Renal cortex interstitium (tissue), 15 donors: ENCODE measurements around the gene HMMR. TPM values are rescaled to one million over a fixed set of nuclear protein-coding genes. Genes with fewer than 3 reads are reported as not detected.
A peak's percentile ranks its signal among the peaks of the same experiment; 100 is the strongest.
"Not testable (repeated sequence)": the region's sequence is repeated elsewhere in the genome, so short reads cannot be mapped to it uniquely, and the experiment has no call there.

ENCODE experiments used
- DNase-seq, 11 donors: peaks; one replicate each; pipeline ENCODE4 v3.0.0-alpha.2; 2013; ENCODE audit warnings: low read depth in 9 of 11, low spot score in 4 of 11; ENCODE audit errors: extremely low read depth in 1 of 11
- long read RNA-seq, 16 experiments: transcript quantifications; one replicate each; lab custom pipeline, GENCODE V29; 2026
- polyA plus RNA-seq, 3 donors: library from polyadenylated mRNA; unstranded; fragments of 120-200 nt; gene quantifications; one replicate each; pipeline ENCODE4 v1.2.1, GENCODE V29; 2013; ENCODE audit not compliant: insufficient read length in 3 of 3

HMMR gene
- polyA plus RNA-seq: 10 to 100 TPM; 18.3 to 25.9 (median 22.6) TPM
- long read RNA-seq, donor 1: 0 reads
- long read RNA-seq, donor 2, partial matches to known transcripts: 0 of 2 reads
- long read RNA-seq, donor 2, other reads (novel, unspliced or antisense): 0 of 2 reads
- long read RNA-seq, donor 3, partial matches to known transcripts: 0 of 3 reads
- long read RNA-seq, donor 3, other reads (novel, unspliced or antisense): 0 of 3 reads
- long read RNA-seq, donor 4, partial matches to known transcripts: 0 of 3 reads
- long read RNA-seq, donor 4, other reads (novel, unspliced or antisense): 0 of 3 reads
- long read RNA-seq, donor 5: 0 reads
- long read RNA-seq, donor 6, partial matches to known transcripts: 0 of 2 reads
- long read RNA-seq, donor 6, other reads (novel, unspliced or antisense): 0 of 2 reads
- long read RNA-seq, donor 7, partial matches to known transcripts: 0 of 2 reads
- long read RNA-seq, donor 7, other reads (novel, unspliced or antisense): 0 of 2 reads
- long read RNA-seq, donor 8: 0 reads
- long read RNA-seq, donor 9, partial matches to known transcripts: 0 of 3 reads
- long read RNA-seq, donor 9, other reads (novel, unspliced or antisense): 0 of 3 reads
- long read RNA-seq, donor 10, partial matches to known transcripts: 0 of 3 reads
- long read RNA-seq, donor 10, other reads (novel, unspliced or antisense): 0 of 3 reads
- long read RNA-seq, donor 11, partial matches to known transcripts: 0 of 1 reads
- long read RNA-seq, donor 11, other reads (novel, unspliced or antisense): 0 of 1 reads
- long read RNA-seq, donor 12, partial matches to known transcripts: 0 of 2 reads
- long read RNA-seq, donor 12, other reads (novel, unspliced or antisense): 0 of 2 reads
- long read RNA-seq, donor 13: 0 reads
- long read RNA-seq, donor 14, partial matches to known transcripts: 0 of 3 reads
- long read RNA-seq, donor 14, other reads (novel, unspliced or antisense): 0 of 3 reads
- long read RNA-seq, donor 15, partial matches to known transcripts: 0 of 1 reads
- long read RNA-seq, donor 15, other reads (novel, unspliced or antisense): 0 of 1 reads
- long read RNA-seq, donor 16, partial matches to known transcripts: 0 of 6 reads
- long read RNA-seq, donor 16, other reads (novel, unspliced or antisense): 0 of 6 reads

DNA sequence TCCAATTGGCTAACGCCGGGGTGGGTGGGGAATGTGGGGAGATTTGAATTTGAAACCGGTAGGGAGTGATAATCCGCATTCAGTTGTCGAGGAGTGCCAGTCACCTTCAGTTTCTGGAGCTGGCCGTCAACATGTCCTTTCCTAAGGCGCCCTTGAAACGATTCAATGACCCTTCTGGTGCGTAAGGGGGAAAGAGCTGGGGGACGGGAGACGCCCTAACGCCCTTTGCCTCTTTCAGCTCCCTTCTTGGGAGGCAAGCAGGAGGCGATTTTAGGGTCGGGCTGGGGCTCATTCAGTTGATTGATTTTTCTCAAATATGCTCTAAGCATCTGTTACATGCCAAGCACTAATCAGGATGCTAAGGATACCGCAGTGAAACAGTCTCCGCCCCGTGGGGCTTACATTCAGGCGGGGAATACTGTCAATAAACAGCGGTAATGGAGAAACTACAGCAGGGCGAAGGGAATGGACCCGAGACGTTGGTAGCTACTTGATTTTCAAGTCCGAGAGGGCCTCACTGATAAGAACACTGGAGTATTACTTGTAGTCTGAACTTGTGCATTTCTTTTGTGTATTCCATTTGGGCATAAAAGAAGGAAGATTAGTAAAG, at the start of gene HMMR:
Gene HMMR, plus strand, starts transcription at position 71 of the 610 bp plus-strand sequence. Its CDS starts 61 bp downstream, at position 132.
- peak in 2 of 11 donors; percentile 24 to 29 for DNase-seq

- DNase-seq: not testable (repeated sequence)
Measured at GRCh38 chr5:163415673-163416072, 44.8 kb upstream of the HMMR start.

DNA sequence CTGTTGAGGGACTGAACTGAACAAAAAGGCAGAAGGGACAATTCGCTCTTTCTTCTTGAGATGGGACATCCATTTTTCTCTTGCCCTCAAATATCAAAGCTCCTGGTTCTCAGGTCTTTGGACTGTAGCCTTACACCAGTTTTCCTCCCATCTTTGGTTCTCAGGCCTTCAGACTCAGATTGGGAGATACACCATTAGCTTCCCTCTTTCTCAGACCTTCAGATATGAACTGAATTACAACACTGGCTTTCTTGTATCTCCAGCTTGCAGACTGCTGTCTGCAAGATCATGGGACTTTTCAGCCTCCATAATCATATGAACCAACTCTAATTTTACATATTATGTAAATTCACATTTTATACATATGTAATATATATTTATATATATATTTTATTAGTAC, 35.6 kb upstream of the HMMR start:
- DNase-seq: no peak

DNA sequence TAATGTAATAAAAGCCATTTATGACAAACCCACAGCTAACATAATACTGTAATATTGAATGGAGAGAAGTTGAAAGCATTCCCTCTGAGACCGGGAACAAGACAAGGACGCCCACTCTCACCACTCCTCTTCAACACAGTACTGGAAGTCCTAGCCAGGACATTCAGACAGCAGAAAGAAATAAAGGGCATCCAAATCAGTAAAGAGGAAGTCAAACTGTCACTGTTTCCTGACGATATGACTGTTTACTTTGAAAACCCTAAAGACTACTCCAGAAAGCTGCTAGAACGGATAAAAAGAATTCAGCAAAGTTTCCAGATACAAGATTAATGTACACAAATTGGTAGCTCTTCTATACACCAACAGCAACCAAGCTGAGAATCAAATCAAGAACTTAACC, 34.3 kb upstream of the HMMR start:
- not testable (repeated sequence) for DNase-seq

DNA sequence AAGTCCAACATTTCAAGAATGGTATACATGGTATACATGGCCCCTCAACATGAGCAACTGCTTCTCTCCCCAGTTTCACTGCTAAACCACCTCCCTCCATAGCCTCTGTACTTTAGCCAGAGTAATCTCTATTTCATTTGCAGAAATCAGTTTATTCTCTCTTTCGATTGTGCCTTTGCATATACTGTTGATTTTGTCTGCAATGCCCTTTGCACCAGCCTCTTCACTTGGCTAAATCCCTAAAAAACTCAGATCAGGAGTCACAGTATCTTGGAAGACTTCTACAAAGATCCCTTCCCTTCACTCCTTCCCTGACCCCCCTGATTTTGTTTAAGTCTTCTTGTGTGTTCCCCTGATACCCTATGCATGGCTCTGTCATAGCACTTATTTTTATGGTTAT, 27.9 kb upstream of the HMMR start:
- no peak for DNase-seq

DNA sequence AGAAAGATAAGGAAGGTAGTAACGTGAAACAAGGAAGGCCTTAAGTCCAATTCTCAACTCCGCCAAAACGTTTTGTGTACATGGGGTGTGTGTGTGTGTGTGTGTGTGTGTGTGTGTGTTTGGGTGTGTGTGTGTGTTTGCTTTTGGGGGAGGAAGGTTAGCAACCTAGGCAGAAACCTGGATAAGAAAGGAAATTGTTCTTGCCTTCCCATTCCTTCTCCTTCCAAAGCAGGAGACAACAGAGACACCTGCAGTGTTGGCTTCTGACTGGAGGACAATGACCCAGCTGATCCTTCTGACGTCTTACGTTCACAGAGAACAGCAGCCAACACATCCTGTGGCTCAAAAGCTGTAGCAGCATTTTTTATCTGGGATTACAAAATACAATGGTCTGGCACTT, 27.2 kb upstream of the HMMR start:
- no peak for DNase-seq

GRCh38 chr5:163434401-163434866, 26.0 kb upstream of the HMMR start:
- DNase-seq: no peak

DNA sequence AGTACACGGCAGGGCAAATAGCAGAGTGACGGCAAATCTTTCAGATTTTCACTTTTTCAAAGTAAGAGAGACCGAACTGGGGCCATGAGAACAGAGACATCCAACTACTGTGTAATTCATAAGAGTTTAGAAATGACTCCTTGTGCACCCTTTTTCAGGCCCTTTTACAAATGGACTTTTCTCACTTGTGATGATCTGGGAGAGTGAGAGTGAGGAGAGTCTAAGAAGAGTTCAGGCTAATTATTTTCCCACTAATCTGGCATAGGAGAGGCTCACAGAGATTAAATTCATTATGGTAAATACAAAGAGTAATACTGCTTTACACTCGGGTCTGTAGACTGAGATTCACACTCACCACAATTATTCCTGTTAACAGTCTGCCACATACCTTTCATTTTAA, 23.9 kb upstream of the HMMR start:
- DNase-seq: no peak

DNA sequence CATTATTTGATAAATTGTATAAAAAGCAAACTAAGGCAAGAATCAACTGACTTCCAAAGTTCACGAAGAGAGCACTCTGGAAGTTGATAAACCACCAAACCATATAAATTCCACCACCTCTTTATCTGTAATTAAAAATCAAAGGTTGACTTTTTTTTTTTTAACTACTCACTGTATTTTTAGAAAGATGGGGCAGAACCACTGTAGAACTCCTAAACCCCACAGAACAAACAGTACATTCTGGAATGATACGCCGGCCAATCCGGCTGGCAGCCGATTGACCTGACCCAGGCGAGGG, 23.5 kb upstream of the HMMR start:
- peak in 1 of 11 donors; percentile 18 for DNase-seq

DNA sequence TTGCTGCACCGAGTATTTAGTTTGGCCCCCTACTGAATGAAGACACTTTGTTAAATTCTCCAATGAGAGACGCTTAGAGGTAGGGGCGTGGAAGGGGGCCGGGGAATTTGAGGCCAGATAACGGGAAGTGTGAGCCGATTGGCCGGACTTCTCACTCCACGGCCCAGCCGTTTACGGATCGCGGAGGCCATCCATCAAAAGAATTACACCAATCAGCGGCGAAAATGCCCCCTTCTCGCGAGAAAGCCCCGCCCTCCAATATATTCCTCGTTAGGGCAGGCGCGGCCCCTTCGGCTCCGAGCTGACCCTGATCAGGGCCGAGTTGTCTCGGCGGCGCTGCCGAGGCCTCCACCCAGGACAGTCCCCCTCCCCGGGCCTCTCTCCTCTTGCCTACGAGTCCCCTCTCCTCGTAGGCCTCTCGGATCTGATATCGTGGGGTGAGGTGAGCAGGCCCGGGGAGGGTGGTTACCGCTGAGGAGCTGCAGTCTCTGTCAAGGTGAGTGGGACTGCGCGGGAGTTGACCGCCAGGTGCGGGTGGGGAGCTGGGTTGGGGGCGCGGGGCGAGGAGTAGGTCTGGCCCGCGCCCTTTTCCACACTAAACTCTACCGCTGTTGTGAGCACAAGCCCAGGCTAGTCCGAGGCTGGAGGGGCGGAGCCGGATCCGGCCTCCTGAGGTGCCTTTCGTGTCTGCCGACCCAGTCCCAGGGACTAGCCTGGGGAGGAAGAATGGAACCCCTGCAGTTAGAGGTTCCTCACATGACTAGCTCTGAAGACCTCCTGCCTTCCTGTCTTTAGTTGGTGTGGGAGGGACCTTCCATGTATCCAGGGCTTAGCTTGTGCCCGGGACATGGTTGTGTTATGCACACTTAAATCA, 22.9 kb upstream of the HMMR start, which contains the start of gene CCNG1:
Gene CCNG1, plus strand, starts transcription at position 287 of the 874 bp plus-strand sequence. CDS start 1,662 bp downstream, outside the sequence.
- peak in 10 of 11 donors; percentile 87 to 96 (median 93) for DNase-seq

GRCh38 chr5:163439092-163439425, 21.4 kb upstream of the HMMR start:
- DNase-seq: peak in 1 of 11 donors; percentile 0

DNA sequence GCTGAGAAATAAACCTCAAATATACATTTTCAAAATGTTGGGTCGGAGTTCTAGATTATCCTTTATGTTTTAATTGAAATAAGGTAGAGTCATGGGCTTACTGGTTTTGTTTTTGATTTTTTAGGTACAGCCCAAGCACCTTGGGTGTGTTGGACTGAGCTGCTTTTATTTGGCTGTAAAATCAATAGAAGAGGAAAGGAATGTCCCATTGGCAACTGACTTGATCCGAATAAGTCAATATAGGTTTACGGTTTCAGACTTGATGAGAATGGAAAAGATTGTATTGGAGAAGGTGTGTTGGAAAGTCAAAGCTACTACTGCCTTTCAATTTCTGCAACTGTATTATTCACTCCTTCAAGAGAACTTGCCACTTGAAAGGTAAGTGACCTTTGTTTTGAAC, 19.5 kb upstream of the HMMR start:
- DNase-seq: no peak

DNA sequence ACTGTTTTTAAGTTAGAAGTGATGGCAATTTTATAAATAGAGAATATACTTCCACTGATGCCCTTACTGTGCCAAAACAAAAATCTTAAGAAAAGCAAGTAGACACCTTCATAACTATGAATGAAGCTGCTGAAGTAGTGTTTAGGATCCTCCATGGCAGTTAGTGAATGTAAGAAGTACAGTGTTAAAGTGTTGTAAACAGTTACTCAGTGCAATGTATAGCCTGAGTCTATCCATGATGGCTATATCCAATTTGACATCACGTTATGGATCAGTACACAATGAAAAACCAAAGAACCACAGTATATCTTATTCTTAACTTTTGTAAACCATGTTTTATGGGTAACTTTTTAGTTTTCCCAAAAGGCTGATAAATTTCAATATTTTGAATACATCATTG, 15.9 kb upstream of the HMMR start:
- DNase-seq: no peak

- no peak for DNase-seq
Measured at GRCh38 chr5:163445345-163445744, 15.1 kb upstream of the HMMR start.

- DNase-seq: no peak
Measured at GRCh38 chr5:163447191-163447590, 13.2 kb upstream of the HMMR start.

- DNase-seq: no peak
Measured at GRCh38 chr5:163447875-163448274, 12.6 kb upstream of the HMMR start.

GRCh38 chr5:163448491-163448890, 11.9 kb upstream of the HMMR start:
- no peak for DNase-seq

DNA sequence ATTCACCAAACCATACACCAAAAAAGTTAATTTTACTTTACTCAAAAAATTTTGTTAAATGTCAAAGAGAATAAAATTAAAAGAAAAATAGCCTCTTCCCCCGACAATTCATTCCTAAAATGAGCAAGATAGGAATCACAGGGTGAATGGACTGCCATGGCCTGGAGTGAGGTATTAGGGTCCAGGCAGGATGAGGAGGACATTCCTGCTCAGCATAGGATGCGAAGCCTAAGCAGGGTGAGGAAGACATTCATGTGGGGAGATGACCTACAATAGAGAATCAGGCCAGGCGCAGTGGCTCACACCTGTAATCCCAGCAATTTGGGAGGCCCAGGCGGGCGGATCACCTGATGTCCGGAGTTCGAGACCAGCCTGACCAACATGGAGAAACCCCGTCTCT, 8.9 kb upstream of the HMMR start:
- DNase-seq: no peak
